Activated CD4-positive, alpha-beta T cell treated with anti-CD3 and anti-CD28 coated beads for 1 hour (primary cell): ENCODE measurements around the gene ENPP7.

Experiments used
- DNase-seq: peaks from one replicate; pipeline ENCODE4 v3.0.0-alpha.2; 2020

The ENPP7 gene

DNA sequence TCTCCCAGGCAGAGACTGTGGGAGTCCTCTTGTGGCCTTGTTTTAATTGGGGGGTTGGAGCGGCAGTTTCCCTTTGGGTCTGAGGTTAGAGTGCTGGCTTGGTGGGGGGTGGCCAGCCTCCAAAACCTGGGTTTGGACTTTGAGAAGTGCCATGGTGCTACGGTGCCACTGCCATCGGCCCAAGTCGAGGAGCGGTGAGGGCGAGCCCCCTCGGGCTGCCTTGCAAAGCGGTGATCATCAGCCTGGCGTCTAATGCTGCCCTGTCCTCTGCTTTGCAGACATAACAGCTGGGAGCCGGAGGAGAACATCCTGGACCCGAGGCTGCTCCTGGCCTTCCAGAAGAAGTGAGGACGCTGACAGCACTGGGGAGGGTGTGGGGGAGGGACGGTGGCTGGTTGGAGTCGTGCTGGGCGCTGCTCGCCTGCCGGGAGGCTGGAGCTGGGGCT is 48.4 kb downstream of the ENPP7 start:
- no peak for DNase-seq

DNA sequence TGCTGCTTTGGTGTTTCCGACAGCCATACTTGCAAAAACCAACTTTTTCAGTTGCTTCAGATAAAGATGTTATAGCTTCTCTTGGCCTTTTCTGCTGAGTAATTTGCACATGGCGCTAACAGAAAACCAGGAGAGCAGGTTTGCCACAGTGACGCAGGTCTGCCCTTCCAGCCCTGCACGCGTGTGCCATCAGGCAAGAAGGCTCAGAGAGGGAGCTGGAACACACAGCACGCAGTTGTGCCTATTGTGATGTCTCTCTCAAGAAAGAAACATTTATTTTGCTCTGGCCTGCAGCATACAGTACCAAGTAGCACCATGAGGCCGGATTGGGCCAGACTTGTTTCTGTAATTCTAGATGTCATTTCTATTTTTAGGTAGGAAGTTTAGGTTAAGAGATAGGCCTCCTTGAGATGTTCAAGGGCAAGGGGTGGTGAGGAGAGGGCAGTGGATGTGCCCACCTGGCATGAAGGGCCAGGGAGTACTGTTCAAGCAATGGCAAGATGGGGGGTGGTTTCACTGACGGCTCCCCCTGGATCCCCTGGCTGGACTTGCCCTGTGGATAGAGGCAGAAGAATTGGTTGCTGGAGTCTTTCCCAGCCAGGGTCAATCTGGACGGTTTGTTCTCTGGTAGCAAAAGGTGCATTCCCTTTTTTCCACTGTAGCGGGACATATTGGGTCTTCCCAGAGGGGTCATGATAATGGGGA is 49.1 kb downstream of the ENPP7 start:
- DNase-seq, result no peak

DNA sequence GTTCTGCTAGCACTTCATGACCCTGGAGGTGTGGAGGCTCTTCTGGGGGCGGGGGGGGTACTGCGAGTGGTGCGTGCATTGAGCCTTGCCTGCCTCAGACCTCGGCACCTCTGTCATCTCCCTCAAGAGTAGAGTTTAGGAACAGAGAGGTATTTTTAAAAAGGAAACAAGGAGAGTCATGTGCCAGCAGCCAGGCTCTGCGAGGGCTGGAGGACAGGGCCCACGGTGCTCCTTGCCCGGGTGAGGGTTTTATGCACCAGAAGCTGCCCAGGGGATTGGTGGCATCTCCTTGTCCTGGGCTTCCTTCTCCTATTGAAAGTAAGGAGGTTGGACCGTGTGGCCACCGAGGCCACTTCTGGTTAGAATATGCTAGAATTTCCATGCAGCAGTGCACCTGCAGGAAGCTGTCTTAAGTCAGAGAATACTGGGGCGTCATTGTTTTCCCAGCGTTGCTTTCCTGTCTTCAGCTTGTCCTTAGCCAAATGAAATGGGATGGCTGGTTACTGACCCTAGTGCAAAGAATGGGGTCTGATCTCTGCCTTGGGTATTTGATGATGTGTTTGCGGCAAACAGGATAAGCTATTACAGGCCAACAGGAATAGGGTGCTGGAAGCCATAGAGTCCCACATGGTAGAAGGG is 50.4 kb downstream of the ENPP7 start:
- DNase-seq, result no peak

DNA sequence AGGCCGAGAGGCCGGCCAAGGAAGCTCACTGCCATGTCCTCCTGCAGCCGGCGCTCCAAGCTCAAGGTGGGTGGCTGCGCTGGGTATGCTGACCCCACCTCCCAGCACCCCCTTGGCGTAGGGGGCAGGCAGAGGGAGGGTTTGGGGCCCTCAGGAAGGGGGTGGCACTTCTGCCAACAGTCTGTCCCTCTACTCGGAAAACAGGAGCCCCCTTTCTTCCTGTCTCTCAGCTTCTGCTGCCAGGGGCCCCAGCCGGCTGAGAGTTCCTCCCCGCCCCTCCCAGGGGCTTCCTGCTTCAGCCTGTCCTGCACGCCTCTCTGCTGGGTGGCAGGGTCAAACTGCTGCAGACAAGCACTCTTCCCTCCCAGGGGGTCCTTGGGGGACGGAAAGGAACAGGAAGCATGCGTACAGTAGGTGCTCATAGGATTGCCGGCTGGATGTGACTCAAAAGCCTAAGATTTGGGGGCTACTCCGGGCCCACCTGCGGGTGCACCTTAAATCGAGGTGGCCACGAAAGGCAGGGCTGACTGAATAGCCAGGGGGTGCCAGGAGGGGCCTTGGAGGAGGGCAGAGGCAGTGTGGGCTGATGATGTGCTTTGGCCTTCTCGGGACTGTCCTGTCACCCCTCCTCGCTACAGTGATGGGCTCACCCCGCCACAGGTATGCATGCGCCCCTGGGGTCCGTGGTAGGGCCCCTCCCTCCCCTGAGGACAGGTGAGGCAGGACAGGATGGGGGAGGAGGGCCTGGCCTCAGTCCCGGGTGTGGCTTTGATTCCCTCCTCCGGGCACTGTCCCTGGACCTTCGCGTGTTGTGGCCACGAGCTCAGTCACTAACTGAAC is 51.2 kb downstream of the ENPP7 start:
- no peak for DNase-seq

DNA sequence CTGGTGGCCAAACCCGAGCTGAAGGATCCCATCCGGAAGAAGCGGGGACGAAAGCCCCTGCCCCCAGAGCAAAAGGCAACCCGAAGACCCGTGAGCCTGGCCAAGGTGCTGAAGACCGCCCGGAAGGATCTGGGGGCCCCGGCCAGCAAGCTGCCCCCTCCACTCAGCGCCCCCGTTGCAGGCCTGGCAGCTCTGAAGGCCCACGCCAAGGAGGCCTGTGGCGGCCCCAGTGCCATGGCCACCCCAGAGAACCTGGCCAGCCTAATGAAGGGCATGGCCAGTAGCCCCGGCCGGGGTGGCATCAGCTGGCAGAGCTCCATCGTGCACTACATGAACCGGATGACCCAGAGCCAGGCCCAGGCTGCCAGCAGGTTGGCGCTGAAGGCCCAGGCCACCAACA is 53.1 kb downstream of the ENPP7 start:
- no peak for DNase-seq

DNA sequence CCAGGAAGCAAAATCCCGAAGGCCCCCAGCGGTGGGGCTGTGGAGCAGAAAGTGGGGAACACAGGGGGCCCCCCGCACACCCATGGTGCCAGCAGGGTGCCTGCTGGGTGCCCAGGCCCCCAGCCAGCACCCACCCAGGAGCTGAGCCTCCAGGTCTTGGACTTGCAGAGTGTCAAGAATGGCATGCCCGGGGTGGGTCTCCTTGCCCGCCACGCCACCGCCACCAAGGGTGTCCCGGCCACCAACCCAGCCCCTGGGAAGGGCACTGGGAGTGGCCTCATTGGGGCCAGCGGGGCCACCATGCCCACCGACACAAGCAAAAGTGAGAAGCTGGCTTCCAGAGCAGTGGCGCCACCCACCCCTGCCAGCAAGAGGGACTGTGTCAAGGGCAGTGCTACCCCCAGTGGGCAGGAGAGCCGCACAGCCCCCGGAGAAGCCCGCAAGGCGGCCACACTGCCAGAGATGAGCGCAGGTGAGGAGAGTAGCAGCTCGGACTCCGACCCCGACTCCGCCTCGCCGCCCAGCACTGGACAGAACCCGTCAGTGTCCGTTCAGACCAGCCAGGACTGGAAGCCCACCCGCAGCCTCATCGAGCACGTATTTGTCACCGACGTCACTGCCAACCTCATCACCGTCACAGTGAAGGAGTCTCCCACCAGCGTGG is 53.7 kb downstream of the ENPP7 start:
- DNase-seq, result no peak

DNA sequence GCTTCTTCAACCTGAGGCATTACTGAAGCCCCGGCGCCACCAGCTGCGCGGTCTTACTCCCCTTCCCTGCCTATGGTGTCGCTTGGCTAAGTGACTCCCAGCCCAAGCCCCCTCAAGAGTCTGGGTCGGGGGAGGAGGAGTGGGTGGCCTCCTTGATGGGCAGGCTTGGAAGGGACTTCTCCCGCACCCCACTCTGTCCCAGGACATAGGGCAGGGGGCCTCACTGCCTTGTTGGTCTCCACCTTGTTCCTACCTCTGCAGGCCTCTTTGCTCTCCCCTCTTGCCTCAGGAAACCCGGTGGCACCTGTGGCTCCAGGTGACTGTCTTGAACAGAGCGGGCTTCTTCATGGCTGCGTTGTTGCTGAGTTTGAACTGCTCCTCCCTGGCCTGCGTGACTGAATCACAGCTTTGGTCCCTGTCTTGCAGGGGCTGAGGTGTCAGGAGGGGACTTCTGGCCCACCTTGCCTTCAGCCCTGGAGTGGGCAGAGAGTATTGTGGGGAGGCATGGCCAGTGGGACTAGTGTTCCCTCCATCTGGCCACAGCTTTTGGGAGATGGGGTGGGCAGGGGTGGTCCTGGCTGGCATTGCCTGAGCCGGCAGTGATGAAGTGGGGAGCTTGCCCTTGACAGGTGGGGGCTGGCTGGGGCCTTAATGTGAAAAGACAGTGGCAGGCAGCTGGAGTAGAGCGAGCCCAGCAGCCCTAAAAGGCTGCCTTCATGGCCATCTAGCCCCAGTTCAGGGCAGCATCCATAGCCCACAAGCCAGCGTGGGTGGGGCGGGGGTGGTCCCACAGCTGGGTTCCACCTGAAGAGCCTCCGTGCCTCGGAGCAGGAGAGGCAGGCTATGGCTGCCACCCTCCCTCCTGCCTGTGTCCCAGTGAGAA is 54.5 kb downstream of the ENPP7 start:
- DNase-seq, result no peak

DNA sequence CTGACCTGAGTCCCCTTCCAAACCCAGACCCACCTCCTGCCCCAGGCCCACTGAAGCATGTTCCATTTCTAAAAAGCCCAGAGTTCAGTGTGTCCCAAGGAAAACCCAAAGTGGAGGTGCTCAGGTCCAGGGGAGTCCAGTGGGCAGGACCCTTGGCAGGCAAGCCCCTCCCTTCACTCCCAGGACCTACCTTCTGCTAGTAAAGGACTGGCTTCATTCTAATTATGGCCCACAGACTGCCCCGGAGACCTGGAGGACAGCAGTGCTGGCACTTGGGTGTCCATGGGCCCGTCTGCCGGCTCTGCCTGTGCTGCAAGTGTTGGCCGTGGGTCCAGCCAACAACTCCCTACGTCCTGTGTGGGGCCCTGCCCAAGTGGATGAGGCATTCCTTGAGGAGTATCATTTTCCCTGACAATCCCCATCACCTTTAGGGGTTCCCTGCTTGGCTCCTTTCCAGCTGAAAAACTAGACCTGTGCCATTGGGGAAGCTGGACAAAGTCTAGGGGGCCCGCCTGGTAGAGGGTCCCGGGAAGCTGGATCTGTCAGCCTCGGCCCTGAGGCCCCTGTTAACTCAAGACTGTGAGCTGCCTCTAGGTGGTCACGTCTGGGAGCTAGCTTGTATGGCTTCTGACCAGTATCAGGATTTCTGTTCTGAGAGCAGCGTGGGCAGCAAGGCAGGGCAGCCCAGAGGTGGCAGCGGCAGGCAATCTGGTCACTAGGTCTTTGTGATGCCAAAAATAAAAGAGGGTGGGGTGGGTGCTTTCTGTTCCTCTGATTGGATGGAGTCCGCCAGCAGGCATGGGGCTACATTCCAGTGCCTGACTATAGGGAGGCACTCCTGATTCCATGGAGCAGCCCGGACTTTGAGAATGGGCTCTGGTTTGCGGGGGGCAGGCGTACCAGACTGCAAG is 55.4 kb downstream of the ENPP7 start:
- DNase-seq, result no peak

DNA sequence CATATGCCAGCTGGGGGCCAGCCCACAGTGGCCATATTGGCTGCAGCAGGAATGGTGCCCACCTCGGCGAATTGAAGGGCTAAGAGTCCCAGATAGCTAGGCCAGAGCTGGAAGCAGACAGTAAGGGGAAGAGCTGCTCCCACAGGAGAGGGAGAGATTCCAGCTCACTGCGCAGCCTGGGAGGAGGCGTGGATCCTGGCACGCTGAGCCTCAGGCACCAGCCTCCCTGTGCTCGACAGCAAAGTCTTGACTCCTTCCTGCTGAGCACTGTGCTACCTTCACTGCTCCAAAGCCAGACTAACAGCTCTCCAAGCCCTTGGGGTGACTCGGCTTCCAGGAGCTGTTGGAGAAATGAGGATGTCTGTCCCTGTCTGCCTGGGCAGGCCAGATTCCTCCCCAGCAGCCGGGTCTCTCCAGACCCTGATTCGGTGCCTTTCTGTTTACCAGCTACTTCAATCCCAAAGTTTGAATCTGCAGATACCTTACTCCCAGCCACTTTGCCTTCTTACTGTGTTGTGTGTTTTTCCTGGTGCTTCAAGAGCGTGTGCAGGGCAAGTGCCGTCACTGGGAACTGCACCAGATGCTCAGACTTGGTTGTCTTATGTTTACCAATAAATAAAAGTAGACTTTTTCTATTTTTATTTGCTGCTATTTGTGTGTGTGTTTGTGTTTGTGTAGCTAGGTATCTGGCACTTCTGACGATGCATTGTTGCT is 56.3 kb downstream of the ENPP7 start:
- DNase-seq, result no peak

DNA sequence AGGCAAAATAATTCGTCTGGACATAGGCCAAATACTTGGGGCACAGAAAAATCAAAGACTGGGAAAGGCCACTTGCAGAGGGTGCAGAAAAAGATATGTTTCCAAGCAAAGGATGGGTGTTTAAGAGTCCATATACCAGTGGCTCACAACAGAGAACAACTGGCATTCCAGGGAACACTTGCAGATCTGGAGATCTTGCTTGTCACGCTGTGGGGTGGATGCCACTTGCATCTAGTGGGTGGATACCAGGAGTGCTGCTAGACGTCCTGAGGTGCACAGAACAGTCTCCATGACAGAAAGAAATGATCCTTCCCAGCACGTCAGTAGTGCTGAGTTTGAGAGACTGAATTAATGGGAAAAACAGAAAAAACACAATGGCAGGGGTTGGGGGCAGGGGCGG is 57.7 kb downstream of the ENPP7 start:
- DNase-seq, result no peak

DNA sequence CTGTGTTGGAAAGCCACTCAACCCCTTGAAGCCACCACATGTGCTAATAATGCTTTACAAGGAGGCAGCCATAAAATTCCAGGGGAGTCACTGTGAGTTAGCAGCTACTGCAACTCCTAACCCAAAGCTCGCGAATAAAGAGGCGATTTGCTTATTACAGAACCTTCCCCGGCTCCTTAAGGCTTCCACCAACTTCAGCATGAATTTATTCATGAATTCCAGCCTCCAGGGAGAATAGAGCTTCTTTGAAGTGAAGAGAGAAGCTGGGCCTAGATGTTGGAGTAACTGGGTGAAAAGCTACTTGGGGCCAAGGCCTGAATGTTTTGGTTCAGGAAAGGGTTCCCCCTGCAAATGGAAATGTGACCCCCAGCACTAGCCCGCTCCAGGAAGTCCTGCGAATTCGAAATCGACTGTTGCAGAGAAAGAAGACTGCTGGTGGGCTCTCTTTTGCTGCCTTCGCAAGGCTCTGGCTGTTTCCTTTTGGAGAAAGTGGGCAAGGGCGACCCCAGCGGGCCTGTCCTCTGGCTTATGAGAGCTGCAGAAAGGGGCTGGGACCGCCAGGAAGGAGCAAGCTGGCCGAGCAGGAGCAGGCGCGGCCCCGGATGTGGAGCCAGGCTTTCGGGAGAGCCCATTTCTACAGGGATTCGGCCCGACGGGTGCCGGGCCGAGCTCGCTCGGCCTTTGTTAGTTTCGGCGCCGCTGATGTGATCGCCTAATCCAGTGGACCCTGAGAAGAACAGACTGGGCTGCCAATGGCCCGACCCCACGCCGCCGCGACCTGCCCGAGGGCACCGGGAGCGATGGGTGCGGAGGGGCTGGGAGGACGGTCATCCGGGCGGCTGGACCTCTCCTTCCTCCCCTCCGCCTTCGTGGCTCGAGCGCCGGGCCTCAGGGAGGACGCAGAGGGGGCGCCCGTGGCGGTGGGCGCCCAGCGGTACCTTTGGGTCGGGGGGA is 58.5 kb downstream of the ENPP7 start:
- no peak for DNase-seq

DNA sequence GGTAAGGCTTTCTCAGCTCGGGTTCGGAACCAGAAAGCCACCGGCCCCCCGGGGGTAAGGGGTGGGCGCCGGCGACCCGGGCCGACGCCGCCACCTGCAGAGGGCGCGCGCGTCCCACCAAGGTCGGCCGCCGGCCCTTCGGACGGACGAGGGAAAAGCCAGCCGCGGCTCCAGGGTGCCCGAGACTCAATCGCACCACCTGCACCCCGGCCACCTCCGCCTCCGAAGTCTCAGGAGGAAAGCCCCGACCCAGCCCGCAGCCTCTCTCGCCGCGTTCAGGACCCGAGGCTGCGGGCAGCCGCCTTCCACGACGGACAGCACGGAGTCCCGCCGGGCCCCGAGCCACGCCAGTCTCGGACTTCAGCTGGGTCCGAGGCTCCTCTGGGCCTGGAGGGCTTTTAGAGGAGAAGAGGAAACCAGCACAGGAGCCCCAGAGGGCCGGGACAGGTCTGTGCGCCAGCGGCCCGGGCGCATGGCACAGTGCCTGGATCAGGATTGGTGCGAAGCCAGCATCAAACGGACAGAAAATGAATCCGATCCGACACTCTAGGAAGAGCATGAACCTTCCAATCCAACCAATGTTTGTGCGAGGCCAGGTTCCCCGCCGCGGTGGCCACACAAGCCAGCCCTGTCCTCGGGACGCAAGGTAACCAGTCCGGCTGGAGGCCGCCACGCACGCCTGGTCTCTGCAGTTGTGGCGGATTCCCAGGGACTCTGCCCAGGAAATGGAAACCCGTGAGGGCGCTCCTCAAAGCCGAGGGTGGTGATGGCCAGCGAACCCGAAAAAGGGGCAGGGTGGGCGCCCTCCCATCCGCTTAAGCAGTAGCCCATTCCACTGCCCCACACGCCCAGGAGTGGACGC is 59.4 kb downstream of the ENPP7 start:
- DNase-seq, result no peak

DNA sequence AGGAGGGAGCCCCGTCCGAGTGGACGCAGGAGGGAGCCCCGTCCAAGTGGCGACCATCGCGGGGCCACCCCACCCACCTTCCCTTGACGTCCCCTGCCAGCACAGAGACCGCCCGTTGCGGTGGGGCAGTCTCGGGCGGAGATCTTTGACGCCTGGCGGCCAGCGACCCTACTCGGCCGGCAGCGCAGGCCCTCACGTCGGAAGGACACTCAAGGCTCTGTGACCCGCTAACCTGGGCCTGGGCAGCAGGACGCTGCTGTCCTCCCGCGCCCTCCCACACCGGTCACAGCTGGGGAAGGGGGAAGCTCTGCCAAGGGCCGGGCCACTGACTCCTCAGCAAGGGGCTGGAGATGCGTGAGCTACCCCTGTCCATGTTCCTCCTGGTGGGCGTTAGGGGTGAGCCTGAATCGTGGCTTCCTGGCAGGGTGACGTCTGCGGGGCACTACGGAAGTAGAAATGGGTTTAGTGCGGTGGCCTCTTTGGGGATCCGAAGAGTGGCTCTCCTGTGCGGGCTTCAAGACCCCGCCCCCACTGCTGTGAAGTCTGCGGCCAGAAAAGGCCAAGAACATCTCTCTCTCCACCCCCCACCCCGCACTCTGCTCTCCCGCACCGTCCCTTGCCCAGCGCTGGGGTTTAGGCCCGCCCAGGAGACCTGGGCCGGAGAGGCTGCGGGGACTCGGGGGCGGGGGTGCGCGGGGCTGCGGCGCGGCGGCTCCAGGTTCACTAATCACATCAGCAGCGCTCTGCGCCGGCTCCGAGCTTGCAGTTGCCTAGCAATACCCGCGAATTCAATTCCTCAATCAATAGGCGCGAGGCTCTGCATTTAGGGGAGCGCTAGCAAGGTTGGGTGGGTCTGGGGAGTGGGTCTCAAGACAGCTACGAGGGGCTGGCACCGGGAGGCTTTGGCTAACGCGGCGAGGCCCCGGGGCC is 60.3 kb downstream of the ENPP7 start:
- no peak for DNase-seq

DNA sequence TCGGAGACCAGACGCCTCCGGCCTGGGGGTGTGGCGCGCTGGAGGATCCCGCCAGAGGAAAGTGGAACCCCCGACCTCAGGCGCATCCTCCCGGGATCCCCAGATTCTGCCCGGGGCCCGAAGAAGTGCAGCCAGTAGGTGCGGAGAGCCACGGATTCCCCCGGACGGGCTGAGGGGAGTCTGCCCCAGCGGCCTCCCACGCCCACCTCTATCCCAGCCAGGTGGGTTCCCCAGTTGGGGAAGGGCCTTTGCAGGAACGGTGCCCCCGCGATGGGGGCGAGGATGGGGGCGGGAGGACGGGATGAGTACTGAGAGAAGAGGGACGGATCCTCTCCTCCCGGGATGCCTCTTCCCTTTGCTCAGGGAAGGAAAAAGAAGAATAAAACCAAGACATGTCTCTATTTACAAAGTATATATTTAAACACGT is 61.0 kb downstream of the ENPP7 start:
- DNase-seq, result no peak
